ENCODE data around the gene CEP19.

DNA sequence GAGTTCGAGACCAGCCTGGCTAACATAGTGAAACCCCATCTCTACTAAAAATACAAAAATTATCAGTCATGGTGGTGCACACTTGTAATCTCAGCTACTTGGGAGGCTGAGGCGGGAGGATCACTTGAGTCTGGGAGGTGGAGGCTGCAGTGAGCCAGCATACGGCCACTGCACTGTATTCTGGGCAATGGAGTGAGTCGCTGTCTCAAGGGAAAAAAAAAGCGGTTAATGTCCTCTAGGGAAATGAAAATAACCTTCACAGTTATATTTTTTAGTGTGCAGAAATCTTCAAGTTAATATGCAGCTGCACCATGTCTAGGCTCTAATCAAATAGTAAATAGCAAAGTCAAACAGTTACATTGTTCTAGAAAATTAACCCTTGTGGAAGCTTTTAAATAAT lies 14.8 kb downstream of the CEP19 start:
- TF ChIP-seq, protein P1, sequence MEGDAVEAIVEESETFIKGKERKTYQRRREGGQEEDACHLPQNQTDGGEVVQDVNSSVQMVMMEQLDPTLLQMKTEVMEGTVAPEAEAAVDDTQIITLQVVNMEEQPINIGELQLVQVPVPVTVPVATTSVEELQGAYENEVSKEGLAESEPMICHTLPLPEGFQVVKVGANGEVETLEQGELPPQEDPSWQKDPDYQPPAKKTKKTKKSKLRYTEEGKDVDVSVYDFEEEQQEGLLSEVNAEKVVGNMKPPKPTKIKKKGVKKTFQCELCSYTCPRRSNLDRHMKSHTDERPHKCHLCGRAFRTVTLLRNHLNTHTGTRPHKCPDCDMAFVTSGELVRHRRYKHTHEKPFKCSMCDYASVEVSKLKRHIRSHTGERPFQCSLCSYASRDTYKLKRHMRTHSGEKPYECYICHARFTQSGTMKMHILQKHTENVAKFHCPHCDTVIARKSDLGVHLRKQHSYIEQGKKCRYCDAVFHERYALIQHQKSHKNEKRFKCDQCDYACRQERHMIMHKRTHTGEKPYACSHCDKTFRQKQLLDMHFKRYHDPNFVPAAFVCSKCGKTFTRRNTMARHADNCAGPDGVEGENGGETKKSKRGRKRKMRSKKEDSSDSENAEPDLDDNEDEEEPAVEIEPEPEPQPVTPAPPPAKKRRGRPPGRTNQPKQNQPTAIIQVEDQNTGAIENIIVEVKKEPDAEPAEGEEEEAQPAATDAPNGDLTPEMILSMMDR (IDR thresholded peaks at IDR 0.05) = no peak
- no peak for TF ChIP-seq POLR2A (IDR thresholded peaks at IDR 0.05)

Data from uterus (tissue), 2 donors.